SU-DHL-6 (cell line): ENCODE results near the gene TSACC.

Experiments
- H2AFZ ChIP-seq: fragments of 200-600 bp; sonication (generic); 2 replicates; pipeline ENCODE4 v1.6.1; 2014; ENCODE audit warnings: low read depth, mild to moderate bottlenecking, moderate library complexity, mixed read lengths, antibody characterized with exemption, low read length; ENCODE audit not compliant: severe bottlenecking
- H3F3A ChIP-seq: fragments of 200-600 bp; shearing (Covaris generic); 2 replicates; pipeline ENCODE4 v1.6.0; 2016; ENCODE audit warnings: antibody characterized with exemption, mild to moderate bottlenecking; ENCODE audit not compliant: insufficient read depth
- H3K27ac ChIP-seq: fragments of 200-600 bp; sonication (generic); 2 replicates; pipeline ENCODE4 v1.5.1; 2016; ENCODE audit warnings: low read depth, mild to moderate bottlenecking, low read length, moderate library complexity, mixed read lengths
- H3K27me3 ChIP-seq: fragments of 200-600 bp; sonication (generic), shearing (Covaris generic); 2 replicates; pipeline ENCODE4 v1.6.0; 2014; ENCODE audit warnings: mild to moderate bottlenecking, low read length
- H3K36me3 ChIP-seq: fragments of 200-600 bp; sonication (generic); 2 replicates; pipeline ENCODE4 v1.6.1; 2014; ENCODE audit warnings: mild to moderate bottlenecking, low read length, mixed read lengths
- H3K4me2 ChIP-seq: fragments of 300-600, 200-600 bp; shearing (Covaris generic), sonication (generic); 2 replicates; pipeline ENCODE4 v1.6.0; 2014; ENCODE audit warnings: low read length, low read depth, mild to moderate bottlenecking; ENCODE audit not compliant: poor library complexity, severe bottlenecking
- H3K4me3 ChIP-seq: fragments of 200-600 bp; sonication (generic); 2 replicates; pipeline ENCODE4 v1.5.1; 2014; ENCODE audit warnings: antibody characterized with exemption, low read length, mild to moderate bottlenecking, mixed read lengths; ENCODE audit not compliant: insufficient read depth, poor library complexity, severe bottlenecking
- H3K79me2 ChIP-seq: fragments of 200-600 bp; sonication (generic); 2 replicates; pipeline ENCODE4 v1.6.1; 2014; ENCODE audit warnings: mild to moderate bottlenecking, low read length, moderate library complexity; ENCODE audit not compliant: insufficient read depth
- H3K9ac ChIP-seq: fragments of 200-600 bp; sonication (generic); 2 replicates; pipeline ENCODE4 v1.7.0; 2014; ENCODE audit warnings: mild to moderate bottlenecking, low read length
- H3K9me2 ChIP-seq: fragments of 200-600 bp; sonication (generic); replicated peaks from 2 replicates; pipeline ENCODE4 v1.6.1; 2014; ENCODE audit warnings: low read length; ENCODE audit not compliant: insufficient read depth
- H3K9me3 ChIP-seq: fragments of 200-600 bp; sonication (generic); 2 replicates; pipeline ENCODE4 v1.6.1; 2014; ENCODE audit warnings: low read length, mixed read lengths; ENCODE audit not compliant: insufficient read depth
- H4K20me1 ChIP-seq: fragments of 200-600 bp; sonication (generic); 2 replicates; pipeline ENCODE4 v1.6.1; 2014; ENCODE audit warnings: low read depth, mild to moderate bottlenecking, antibody characterized with exemption, low read length, moderate library complexity, mixed read lengths
- EZH2phosphoT487 ChIP-seq: fragments of 200-600 bp; sonication (generic), shearing (Covaris generic); conservative IDR thresholded peaks from 2 replicates; pipeline ENCODE4 v1.6.1; 2018; ENCODE audit warnings: mild to moderate bottlenecking, antibody characterized with exemption, low read length, moderate library complexity, mixed read lengths
- TF ChIP-seq, protein P1 (sequence below): fragments of 200-600 bp; sonication (generic); IDR thresholded peaks from one replicate; pipeline ENCODE4 v1.5.1; 2017; ENCODE audit warnings: antibody characterized with exemption, mild to moderate bottlenecking, low read length, moderate library complexity; ENCODE audit not compliant: insufficient read depth, poor library complexity, severe bottlenecking

The TSACC gene

GRCh38 chr1:156365754-156366153, 27.4 kb downstream of the TSACC start:
- Histone ChIP-seq H3K79me2 (no peaks in the 10 kb centered on the region), H3K36me3 (no peaks in the 10 kb centered on the region), H3K9me2 (no peaks in the 10 kb centered on the region), H3K4me3 (no peak overlapping the region), H3F3A (no peaks in the 10 kb centered on the region), H3K27me3 (no peaks in the 10 kb centered on the region), H3K9me3 (no peaks in the 10 kb centered on the region), H3K4me2 (no peak overlapping the region), H4K20me1 (no peaks in the 10 kb centered on the region), H3K27ac (no peak overlapping the region), H3K9ac (no peak overlapping the region), H2AFZ (no peak overlapping the region)
- no peak for TF ChIP-seq EZH2phosphoT487
- TF ChIP-seq, protein P1, sequence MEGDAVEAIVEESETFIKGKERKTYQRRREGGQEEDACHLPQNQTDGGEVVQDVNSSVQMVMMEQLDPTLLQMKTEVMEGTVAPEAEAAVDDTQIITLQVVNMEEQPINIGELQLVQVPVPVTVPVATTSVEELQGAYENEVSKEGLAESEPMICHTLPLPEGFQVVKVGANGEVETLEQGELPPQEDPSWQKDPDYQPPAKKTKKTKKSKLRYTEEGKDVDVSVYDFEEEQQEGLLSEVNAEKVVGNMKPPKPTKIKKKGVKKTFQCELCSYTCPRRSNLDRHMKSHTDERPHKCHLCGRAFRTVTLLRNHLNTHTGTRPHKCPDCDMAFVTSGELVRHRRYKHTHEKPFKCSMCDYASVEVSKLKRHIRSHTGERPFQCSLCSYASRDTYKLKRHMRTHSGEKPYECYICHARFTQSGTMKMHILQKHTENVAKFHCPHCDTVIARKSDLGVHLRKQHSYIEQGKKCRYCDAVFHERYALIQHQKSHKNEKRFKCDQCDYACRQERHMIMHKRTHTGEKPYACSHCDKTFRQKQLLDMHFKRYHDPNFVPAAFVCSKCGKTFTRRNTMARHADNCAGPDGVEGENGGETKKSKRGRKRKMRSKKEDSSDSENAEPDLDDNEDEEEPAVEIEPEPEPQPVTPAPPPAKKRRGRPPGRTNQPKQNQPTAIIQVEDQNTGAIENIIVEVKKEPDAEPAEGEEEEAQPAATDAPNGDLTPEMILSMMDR = no peak

DNA sequence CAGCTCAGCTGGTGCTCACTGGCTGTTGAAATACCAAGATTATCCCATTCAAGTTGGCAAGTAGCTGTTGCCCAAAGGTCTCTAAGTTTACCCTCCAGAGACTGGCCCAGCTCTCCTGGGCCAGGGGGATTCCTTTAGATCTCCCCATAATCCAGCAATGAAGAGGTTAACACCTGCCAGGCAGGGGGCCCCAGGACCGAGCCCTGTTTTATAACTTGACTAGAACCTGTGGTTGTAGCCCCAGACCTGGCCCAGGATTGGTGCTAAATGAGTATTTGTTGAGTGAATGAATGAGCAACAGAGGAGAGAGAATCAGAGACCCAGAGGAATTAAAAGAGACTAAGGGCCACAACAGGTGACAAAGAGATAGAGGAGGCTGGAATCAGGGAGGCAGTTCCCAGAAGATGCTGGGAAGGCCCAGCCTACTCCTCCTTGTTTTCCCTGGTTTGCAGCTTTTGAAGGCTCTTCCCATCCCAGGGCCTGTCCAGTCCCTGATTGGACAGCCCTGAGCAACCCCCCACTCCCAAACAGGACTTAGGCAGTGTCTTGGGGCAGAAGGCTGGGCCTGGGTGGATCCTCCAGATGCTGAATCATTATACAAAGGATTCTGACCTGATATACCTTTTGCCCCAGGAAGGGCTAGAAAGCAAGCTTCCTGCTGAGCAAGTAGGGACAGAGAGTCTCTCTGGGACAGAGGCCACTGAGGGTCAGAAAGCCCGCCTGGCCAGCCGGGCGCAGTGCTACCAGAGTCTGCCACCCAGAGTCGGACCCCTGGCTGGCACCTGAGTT, 28.2 kb downstream of the TSACC start:
- H3K27ac ChIP-seq = no peak overlapping the region
- no peaks in the 10 kb centered on the region for H3F3A ChIP-seq
- H3K4me2 ChIP-seq = no peak overlapping the region
- H3K79me2 ChIP-seq = no peaks in the 10 kb centered on the region
- no peak for TF ChIP-seq EZH2phosphoT487
- TF ChIP-seq, protein P1 = no peak
- no peaks in the 10 kb centered on the region for H4K20me1 ChIP-seq
- no peak overlapping the region for H3K4me3 ChIP-seq
- H2AFZ ChIP-seq = no peak overlapping the region
- H3K9ac ChIP-seq = no peak overlapping the region
- no peaks in the 10 kb centered on the region for H3K9me2 ChIP-seq
- H3K36me3 ChIP-seq = no peaks in the 10 kb centered on the region
- no peaks in the 10 kb centered on the region for H3K27me3 ChIP-seq
- no peaks in the 10 kb centered on the region for H3K9me3 ChIP-seq

DNA sequence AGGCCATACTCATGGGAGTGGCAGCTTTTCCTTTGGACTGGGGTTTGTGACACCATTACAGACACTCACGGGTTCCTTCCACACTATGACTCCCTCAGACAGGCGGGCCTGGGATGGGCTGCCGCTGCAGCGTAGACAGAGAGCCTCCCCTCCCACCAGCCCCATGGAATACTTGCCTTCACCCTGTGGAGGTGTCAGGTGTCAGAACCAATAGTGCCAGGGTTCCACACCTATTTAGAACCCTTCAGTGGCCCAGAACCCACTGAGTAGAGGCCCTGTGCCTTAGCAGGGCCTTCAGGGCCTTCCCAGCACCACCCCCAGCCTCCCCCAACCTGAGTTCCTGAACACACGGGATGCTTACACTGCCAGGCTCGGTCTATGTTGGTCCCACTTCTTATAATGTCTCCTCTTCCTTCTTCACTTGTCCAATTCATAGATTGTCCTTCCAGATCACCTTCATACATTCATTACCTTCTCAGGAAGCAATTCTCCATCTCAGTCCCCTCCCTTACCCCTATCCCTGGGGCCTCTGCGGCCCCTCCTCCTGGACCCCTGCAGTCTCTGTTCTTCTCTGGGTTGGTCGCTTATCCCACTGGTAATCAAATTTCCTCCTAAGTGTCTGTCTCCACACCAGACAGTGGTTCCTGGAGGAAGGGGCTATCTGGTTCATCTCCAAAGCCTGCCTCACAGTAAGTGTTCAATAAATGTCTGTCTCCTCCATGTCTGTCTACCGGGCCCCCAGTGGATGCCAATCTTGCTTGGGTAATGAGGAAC, 29.2 kb downstream of the TSACC start:
- H3K27me3 ChIP-seq = no peaks in the 10 kb centered on the region
- no peak overlapping the region for H3K27ac ChIP-seq
- no peak overlapping the region for H3K4me2 ChIP-seq
- H4K20me1 ChIP-seq = no peaks in the 10 kb centered on the region
- H3K9me2 ChIP-seq = no peaks in the 10 kb centered on the region
- no peaks in the 10 kb centered on the region for H3K9me3 ChIP-seq
- no peak overlapping the region for H2AFZ ChIP-seq
- no peak overlapping the region for H3K4me3 ChIP-seq
- no peak for TF ChIP-seq EZH2phosphoT487
- TF ChIP-seq, protein P1 = no peak
- no peaks in the 10 kb centered on the region for H3K79me2 ChIP-seq
- H3K36me3 ChIP-seq = no peaks in the 10 kb centered on the region
- H3K9ac ChIP-seq = no peak overlapping the region
- H3F3A ChIP-seq = no peaks in the 10 kb centered on the region
